LNCaP clone FGC (cell line): ENCODE data around the gene MLN.

Source experiments
- DNase-seq: peaks from one replicate; pipeline ENCODE4 v3.0.0-alpha.2; 2011; ENCODE audit warnings: low read depth
- H3K4me3 ChIP-seq: 2 replicates; pipeline ENCODE4 v1.5.1; 2011; ENCODE audit warnings: mild to moderate bottlenecking, low read depth, low read length, control low read depth
- CTCF ChIP-seq: IDR thresholded peaks from 2 replicates; pipeline ENCODE4 v1.5.1; 2012; ENCODE audit warnings: mild to moderate bottlenecking; ENCODE audit not compliant: control insufficient read depth, insufficient read depth; ENCODE audit errors: extremely low read depth

MLN gene

DNA sequence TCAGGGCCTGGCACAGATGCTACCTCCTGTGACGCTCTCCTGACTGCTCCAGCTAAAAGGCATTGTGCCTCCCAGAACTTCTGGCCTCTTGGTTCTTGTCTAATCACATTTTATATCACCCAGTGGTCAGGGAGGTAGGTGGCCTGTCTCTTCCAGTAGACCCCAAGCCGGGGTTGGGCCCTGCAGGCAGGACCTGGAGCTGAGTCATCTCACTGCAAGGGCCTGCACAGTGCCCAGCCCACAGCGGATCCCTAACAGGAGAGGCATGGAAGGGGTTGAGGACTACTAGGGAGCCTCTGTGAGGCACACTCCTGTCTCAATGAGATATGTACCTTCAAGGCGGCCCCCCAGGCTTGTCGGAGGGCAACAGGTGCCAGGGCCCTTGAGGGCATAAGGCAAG lies 21.2 kb downstream of the MLN start:
- no peak for TF ChIP-seq CTCF
- H3K4me3 ChIP-seq: no peak overlapping the region
- DNase-seq: no peak

GRCh38 chr6:33781131-33781975 lies 22.4 kb downstream of the MLN start:
- no peak for TF ChIP-seq CTCF
- H3K4me3 ChIP-seq: no peak overlapping the region
- DNase-seq: no peak

DNA sequence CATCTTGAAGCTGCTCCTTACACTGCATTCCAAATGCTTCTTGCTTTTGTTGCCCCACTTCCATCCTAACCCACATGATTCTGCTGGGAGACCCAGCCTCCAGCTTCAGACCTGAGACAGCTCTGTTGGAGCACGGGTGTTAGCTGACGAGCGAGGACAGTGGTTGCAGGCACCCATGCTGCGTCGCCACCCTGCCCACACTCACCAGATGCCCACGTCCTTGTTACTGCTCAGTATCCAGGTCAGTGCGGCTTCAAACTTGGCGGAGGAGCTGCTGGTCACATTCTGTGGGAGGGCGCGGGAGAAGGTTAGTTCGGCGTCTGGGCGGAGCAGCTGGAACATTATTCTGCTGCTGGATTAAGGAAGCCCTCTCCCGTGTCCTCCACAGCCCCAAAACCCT lies 23.9 kb downstream of the MLN start:
- H3K4me3 ChIP-seq: no peak overlapping the region
- TF ChIP-seq CTCF: no peak
- DNase-seq: no peak

DNA sequence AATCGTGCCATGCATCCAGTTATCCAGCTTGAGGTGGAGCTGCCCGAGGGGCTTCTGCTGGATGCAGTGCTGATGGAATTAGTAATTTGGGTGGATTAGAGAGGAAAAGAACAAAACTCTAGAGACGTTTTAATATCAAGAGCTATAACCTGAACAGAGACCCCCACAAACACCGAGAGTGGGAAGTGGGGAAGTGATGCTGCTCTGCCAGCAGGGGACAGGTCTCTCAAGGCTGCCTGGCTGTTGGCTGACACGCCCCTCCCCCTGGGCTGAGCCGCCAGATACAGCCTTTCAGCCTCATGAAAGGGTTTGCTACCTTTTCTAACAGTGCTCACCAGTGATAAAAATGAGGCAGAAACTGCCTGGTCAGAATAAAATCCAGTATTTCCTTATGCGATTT lies 24.5 kb downstream of the MLN start:
- no peak for DNase-seq
- no peak for TF ChIP-seq CTCF
- H3K4me3 ChIP-seq: no peak overlapping the region

DNA sequence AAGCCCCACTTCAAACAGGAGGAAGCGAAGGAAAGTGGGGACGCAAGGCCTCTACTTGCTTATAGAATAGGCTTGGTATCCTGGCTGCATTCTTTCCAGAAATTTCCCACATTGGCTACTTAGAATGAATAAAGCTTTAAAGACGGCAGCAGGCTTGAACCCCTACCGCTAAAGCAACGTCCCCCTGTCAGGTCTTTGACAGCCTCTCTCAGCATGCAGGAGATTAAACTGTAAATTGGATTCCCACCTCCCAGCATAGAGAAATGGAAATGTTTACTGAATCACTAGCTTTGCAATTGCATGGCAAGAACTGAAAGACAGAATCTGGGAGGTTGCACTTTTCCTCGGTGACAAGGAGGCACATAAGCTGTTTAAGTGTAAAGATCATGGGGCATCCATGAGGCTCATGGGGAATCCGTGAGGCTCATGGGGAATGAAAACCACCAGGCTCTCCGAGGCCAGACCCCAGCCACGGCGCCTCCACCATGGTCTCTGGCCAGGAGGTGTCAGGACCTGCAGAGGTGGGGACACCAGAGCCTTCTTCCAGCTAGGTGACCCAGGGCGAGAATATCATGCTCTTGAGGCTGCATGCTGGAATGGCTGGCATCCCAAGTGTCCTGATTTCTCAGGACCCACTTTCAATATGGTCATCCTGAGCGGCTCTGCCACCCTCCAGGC lies 25.2 kb downstream of the MLN start:
- no peak for TF ChIP-seq CTCF
- DNase-seq: no peak
- H3K4me3 ChIP-seq: no peak overlapping the region

- no peak for DNase-seq
- no peak overlapping the region for H3K4me3 ChIP-seq
- no peak for TF ChIP-seq CTCF
Measured at GRCh38 chr6:33777398-33778388, 26.1 kb downstream of the MLN start.
